ENCODE data around the gene DDX54. TPM values are rescaled to one million over a fixed set of nuclear protein-coding genes. Genes with fewer than 3 reads are reported as not detected.

DDX54 gene
- total RNA-seq (2014; rRNA removed; shearing (Covaris generic)) = 21.3 and 43.1 TPM in 2 replicates

GRCh38 chr12:113185180-113186032 is at the start of gene DDX54, which contains the start of gene RITA1:
Gene DDX54 (minus strand): TSS chr12:113185478. CDS start chr12:113185451, 27 bp downstream.
Gene RITA1 (plus strand): TSS chr12:113185721. CDS start chr12:113186747, 1,026 bp downstream.
- DNase-seq (ENCODE audit: low read depth) = peak; percentile 66

- DNase-seq (ENCODE audit: low read depth) = no peak
These were observed 49.2 kb upstream of the DDX54 start for GRCh38 chr12:113234483-113234882.

- no peak for DNase-seq (ENCODE audit: low read depth)
These were observed 48.7 kb upstream of the DDX54 start for GRCh38 chr12:113233967-113234366.

GRCh38 chr12:113232840-113233585 is 47.7 kb upstream of the DDX54 start:
- DNase-seq (ENCODE audit: low read depth) = peak; percentile 86

- DNase-seq (ENCODE audit: low read depth) = no peak
These were observed 47.0 kb upstream of the DDX54 start for GRCh38 chr12:113232089-113232839.

GRCh38 chr12:113231235-113232088 is 46.2 kb upstream of the DDX54 start:
- peak; percentile 94 for DNase-seq (ENCODE audit: low read depth)

GRCh38 chr12:113230315-113231234 is 45.3 kb upstream of the DDX54 start:
- peak; percentile 82 for DNase-seq (ENCODE audit: low read depth)

GRCh38 chr12:113228394-113229028 is 43.2 kb upstream of the DDX54 start:
- DNase-seq (ENCODE audit: low read depth) = no peak

- DNase-seq (ENCODE audit: low read depth) = no peak
These were observed 42.6 kb upstream of the DDX54 start for GRCh38 chr12:113227686-113228391.

GRCh38 chr12:113226696-113227568 is 41.7 kb upstream of the DDX54 start:
- DNase-seq (ENCODE audit: low read depth) = no peak

- no peak for DNase-seq (ENCODE audit: low read depth)
These were observed 39.7 kb upstream of the DDX54 start for GRCh38 chr12:113224955-113225354.

- peak; percentile 93 for DNase-seq (ENCODE audit: low read depth)
These were observed 37.7 kb upstream of the DDX54 start for GRCh38 chr12:113222730-113223531.

GRCh38 chr12:113221997-113222729 is 36.9 kb upstream of the DDX54 start:
- no peak for DNase-seq (ENCODE audit: low read depth)

GRCh38 chr12:113221181-113221996 is 36.1 kb upstream of the DDX54 start, which contains the start of gene TPCN1:
Gene TPCN1 (plus strand): TSS chr12:113221464. CDS start chr12:113226853, 5,389 bp downstream.
- DNase-seq (ENCODE audit: low read depth) = peak; percentile 100

- DNase-seq (ENCODE audit: low read depth) = no peak
These were observed 35.4 kb upstream of the DDX54 start for GRCh38 chr12:113220593-113221180.

Data from M059J (cell line).